Cardiac fibroblast (primary cell): Measurements from ENCODE around the gene ADAM22.
A peak's percentile ranks its signal among the peaks of the same experiment; 100 is the strongest.

Experiments
- DNase-seq, 2 donors: peaks; one replicate each; pipeline versions ENCODE4 v3.0.0 to v3.0.0-alpha.2; 2010; ENCODE audit warnings: low read depth in 2 of 2
- H3K4me3 ChIP-seq, 2 donors: replicated peaks in 1 of 2; 1 replicate in 1 of 2; 2 replicates in 1 of 2; pipeline ENCODE4 v1.5.1; 2011; ENCODE audit warnings: low read depth in 2 of 2, low read length in 2 of 2, mild to moderate bottlenecking in 2 of 2, moderate library complexity in 1 of 2
- TF ChIP-seq, protein P1 (sequence below): IDR thresholded peaks from one replicate; pipeline ENCODE4 v1.5.1; 2011; ENCODE audit warnings: low read depth, mild to moderate bottlenecking, low read length, inconsistent platforms

ADAM22 gene

DNA sequence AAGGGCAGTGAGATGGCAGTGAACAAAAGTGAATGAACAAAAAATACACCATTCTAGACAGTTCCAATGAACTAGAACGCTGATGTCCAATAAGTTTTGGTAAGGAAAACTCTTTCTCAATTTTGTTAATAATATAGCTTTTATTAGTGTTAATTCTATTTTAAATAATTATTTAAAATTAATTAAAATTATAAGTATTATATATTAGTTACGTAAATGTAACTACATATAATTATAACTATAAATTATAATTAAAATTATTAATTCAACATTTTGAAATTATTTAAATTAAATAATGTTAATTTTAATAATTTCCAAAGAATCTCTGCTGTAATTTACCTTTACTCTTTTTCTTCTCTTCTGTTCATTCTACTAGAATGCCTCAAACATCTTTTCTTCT is 280.4 kb downstream of the ADAM22 start:
- no peak overlapping the region for H3K4me3 ChIP-seq
- TF ChIP-seq, protein P1, sequence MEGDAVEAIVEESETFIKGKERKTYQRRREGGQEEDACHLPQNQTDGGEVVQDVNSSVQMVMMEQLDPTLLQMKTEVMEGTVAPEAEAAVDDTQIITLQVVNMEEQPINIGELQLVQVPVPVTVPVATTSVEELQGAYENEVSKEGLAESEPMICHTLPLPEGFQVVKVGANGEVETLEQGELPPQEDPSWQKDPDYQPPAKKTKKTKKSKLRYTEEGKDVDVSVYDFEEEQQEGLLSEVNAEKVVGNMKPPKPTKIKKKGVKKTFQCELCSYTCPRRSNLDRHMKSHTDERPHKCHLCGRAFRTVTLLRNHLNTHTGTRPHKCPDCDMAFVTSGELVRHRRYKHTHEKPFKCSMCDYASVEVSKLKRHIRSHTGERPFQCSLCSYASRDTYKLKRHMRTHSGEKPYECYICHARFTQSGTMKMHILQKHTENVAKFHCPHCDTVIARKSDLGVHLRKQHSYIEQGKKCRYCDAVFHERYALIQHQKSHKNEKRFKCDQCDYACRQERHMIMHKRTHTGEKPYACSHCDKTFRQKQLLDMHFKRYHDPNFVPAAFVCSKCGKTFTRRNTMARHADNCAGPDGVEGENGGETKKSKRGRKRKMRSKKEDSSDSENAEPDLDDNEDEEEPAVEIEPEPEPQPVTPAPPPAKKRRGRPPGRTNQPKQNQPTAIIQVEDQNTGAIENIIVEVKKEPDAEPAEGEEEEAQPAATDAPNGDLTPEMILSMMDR: no peak
- DNase-seq: no peak

DNA sequence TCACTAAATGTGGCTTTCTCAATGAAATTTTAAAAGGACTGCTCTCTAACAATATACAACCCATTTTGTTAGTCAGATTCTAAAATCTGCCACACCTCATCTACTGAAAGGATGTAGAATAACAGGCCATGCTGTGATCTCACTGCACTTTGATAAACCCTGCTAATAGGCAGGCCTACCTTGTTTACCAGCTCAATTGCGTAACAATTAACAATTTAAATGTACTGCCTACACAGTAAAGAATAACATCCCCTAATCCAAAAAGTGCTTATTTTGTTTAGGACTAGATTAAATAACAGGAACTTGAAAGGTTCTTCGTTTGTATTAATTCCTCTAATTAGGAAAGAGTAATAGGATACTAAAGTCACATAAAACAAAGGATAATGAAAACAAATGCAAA is 281.2 kb downstream of the ADAM22 start:
- TF ChIP-seq, protein P1: no peak
- no peak for DNase-seq
- H3K4me3 ChIP-seq: no peak overlapping the region

DNA sequence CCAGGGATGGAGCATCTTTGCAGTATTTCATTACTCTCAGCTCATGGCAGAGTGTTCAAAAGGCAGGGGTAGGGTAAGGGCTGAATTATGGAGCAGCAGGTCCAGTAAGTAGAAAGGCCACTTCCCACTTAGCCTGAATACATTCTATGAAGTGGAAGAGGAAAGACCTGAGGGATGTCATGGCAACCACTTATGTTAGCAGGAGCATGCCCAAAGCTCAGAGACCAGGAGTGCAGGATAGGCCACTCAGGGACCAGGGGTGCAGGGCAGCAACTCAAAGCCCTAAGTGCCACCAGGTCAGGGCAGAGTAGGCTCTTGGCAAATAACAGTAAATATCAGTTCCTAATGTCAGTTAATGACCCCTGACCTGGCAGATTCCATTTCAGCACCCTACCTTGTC is 282.2 kb downstream of the ADAM22 start:
- H3K4me3 ChIP-seq: no peak overlapping the region
- no peak for DNase-seq
- TF ChIP-seq, protein P1: no peak

DNA sequence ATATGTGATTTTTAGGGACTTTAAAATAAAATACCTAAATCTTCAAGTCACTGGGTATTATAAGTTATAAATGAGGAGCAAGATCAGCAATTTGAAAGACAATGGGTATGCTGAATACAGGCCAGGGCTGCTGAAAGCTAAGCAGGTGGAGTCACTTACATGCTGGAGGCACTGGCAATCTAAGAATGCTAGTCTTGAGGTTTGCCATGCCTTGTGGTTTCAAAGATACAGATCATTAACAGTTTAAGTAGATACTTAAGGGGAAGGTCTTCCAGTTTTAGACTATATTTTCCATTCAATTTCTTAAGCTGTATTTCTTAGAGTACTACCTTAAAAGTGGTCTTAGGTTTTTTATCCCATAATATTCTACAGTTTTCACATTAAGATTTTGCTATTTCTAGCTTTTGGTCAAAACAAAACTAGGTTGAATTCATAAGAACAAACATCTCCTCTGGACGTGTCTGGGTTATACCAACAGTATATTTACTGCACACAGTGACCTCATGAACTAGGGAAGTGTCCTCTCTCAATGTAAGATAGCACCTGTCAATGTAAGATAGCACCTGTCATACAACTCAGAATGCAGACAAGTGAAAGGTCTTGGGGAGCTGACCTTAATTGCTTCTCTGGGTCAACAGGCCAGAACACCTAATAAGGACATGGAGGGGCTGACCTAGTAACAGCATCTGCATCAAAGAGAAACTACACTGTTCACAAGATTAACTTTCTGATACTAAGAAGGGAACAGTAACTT is 283.8 kb downstream of the ADAM22 start:
- DNase-seq: no peak
- TF ChIP-seq, protein P1: no peak
- no peak overlapping the region for H3K4me3 ChIP-seq

DNA sequence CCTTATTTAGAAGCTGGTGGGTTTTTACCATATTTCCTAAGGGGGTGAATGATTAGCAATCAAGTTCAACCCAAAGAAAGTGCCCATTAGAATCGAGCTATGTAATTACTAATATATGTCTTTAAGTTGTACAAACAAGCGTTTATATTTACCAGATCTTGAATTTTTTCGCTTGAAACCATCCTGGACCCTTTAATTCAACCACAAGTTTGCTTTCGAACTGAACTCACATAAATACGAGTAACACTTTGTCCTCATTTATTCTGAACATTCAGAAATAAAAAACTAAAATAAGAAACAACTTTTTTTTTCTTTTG is 284.3 kb downstream of the ADAM22 start:
- TF ChIP-seq, protein P1: no peak
- no peak for DNase-seq
- H3K4me3 ChIP-seq: peak overlapping the region; percentile 91 to 93

DNA sequence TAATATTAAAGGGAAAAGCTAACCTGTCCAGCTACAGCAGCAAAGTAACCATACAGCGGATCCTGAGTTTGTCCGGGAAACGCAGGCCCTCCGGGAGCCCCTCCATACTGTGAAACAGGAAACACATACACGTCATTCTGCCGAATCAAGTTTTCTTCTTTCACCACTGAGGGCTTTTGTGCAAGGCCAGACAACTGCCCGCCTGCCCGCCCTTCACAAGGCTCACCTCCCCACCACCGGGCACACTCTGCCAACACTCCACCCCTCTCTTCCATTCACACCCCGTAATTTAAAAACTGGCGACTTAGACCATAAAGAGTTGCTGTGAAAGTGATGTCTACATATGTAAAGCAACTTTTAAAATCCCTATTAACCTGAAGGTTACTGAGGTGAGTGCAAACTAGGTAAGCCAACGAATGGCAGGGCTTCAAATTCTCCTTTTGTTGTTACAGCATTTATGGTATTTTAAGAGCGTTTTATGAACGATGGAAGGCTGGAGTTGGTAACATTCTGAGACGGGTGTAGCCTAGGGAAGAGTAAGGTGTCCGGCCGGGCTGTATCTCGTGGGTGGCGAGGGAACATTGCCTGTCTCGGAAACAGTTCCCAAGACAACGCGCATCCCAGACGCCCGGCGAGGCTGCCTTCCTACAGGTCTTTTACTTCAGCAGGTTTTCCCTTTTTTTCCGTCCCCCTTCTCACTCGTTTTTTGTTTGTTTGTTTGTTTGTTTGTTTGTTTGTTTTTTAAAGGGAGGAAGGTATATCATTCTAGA is 285.0 kb downstream of the ADAM22 start:
- TF ChIP-seq, protein P1: no peak
- DNase-seq: peak; percentile 66 to 80
- peak overlapping the region; percentile 91 to 93 for H3K4me3 ChIP-seq
